DND-41 (cell line): ENCODE results near the gene SPATA46.

Source experiments
- ATAC-seq: fragments of 200-7000 bp; cut with Tn5 transposase; 3 replicates; pipeline ENCODE4 v1.9.1; 2021; ENCODE audit warnings: low read depth; ENCODE audit not compliant: insufficient read depth
- DNase-seq: peaks from one replicate; pipeline ENCODE4 v3.0.0-alpha.2; 2020
- H2AFZ ChIP-seq: 2 replicates; pipeline ENCODE4 v1.6.0; 2012; ENCODE audit warnings: low read depth, low read length
- H3K27ac ChIP-seq: 2 replicates; pipeline ENCODE4 v1.5.1; 2012; ENCODE audit warnings: low read length, inconsistent platforms
- H3K27me3 ChIP-seq: fragments of 200-600 bp; sonication (generic); 2 replicates; pipeline ENCODE4 v1.6.0; 2012; ENCODE audit warnings: low read length, mild to moderate bottlenecking, inconsistent platforms; ENCODE audit not compliant: insufficient read depth, poor library complexity
- H3K36me3 ChIP-seq: 2 replicates; pipeline ENCODE4 v1.5.1; 2012; ENCODE audit warnings: low read length, inconsistent platforms; ENCODE audit not compliant: insufficient read depth
- H3K4me1 ChIP-seq: 2 replicates; pipeline ENCODE4 v1.5.1; 2012; ENCODE audit warnings: mild to moderate bottlenecking, low read length; ENCODE audit not compliant: insufficient read depth
- H3K4me2 ChIP-seq: 2 replicates; pipeline ENCODE4 v1.6.0; 2012; ENCODE audit warnings: mild to moderate bottlenecking, moderate library complexity, low read length, inconsistent platforms; ENCODE audit not compliant: insufficient read depth
- H3K4me3 ChIP-seq, 2 experiments: fragments of 200-600 bp in 1 of 2; shearing (Covaris generic) in 1 of 2; 2 replicates each; pipeline ENCODE4 v1.5.1; 2012 to 2016; ENCODE audit warnings: inconsistent platforms in 2 of 2, low read length in 2 of 2, mild to moderate bottlenecking in 2 of 2, low read depth in 1 of 2, moderate library complexity in 1 of 2
- H3K79me2 ChIP-seq: 2 replicates; pipeline ENCODE4 v1.6.0; 2012; ENCODE audit warnings: low read length, inconsistent platforms; ENCODE audit not compliant: insufficient read depth
- H3K9ac ChIP-seq: 2 replicates; pipeline ENCODE4 v1.6.0; 2012; ENCODE audit warnings: low read depth, mild to moderate bottlenecking, inconsistent platforms, low read length, moderate library complexity
- H3K9me3 ChIP-seq: 2 replicates; pipeline ENCODE4 v1.5.1; 2012; ENCODE audit warnings: low read length, moderate library complexity, mild to moderate bottlenecking, inconsistent platforms; ENCODE audit not compliant: insufficient read depth, severe bottlenecking
- H4K20me1 ChIP-seq: 2 replicates; pipeline ENCODE4 v1.6.0; 2012; ENCODE audit warnings: low read length; ENCODE audit not compliant: insufficient read depth
- EZH2 ChIP-seq: IDR thresholded peaks from 3 replicates; pipeline ENCODE4 v1.6.1; 2012; ENCODE audit warnings: borderline replicate concordance, low read depth, mild to moderate bottlenecking, moderate library complexity, low read length, inconsistent platforms; ENCODE audit not compliant: severe bottlenecking
- TF ChIP-seq, protein P1 (sequence below): IDR thresholded peaks from 2 replicates; pipeline ENCODE4 v1.5.1; 2012; ENCODE audit warnings: borderline replicate concordance, low read length, moderate library complexity, mild to moderate bottlenecking; ENCODE audit not compliant: poor library complexity, severe bottlenecking; ENCODE audit errors: extremely low read depth

Gene SPATA46

DNA sequence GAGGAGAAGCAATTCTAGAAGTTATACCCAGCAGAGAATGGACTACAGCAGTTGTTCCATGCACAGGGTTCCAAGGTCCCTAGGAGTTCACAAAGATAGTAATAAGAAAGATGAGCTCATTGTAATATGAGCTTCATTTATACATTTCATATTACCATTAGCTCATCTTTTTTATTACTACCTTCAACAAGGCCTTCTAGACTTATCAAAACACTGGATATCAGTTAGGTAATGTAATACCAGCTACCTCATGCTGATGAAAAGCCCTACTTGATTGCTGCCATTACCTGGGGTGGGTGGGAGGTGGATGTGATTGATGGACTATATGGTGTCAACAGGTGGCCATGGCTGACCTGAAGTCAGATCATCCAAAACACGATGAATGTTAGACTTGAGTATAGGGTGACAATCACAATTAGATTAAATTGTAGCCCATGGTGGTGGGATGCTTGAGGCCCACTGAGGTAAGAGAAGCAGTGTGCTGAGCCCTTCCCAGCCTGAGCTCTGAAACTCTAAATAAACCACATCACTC lies 34.1 kb downstream of the SPATA46 start:
- Histone ChIP-seq H2AFZ (no peak overlapping the region), H3K9me3 (no peaks in the 10 kb centered on the region), H3K36me3 (no peaks in the 10 kb centered on the region), H3K4me3 (no peak overlapping the region), H3K27me3 (peaks cover 12% of the 10 kb centered on the region), H3K79me2 (no peaks in the 10 kb centered on the region), H3K9ac (no peak overlapping the region), H4K20me1 (no peaks in the 10 kb centered on the region), H3K4me2 (no peak overlapping the region), H3K4me1 (no peaks in the 10 kb centered on the region), H3K27ac (no peak overlapping the region)
- no peak for TF ChIP-seq EZH2
- TF ChIP-seq, protein P1, sequence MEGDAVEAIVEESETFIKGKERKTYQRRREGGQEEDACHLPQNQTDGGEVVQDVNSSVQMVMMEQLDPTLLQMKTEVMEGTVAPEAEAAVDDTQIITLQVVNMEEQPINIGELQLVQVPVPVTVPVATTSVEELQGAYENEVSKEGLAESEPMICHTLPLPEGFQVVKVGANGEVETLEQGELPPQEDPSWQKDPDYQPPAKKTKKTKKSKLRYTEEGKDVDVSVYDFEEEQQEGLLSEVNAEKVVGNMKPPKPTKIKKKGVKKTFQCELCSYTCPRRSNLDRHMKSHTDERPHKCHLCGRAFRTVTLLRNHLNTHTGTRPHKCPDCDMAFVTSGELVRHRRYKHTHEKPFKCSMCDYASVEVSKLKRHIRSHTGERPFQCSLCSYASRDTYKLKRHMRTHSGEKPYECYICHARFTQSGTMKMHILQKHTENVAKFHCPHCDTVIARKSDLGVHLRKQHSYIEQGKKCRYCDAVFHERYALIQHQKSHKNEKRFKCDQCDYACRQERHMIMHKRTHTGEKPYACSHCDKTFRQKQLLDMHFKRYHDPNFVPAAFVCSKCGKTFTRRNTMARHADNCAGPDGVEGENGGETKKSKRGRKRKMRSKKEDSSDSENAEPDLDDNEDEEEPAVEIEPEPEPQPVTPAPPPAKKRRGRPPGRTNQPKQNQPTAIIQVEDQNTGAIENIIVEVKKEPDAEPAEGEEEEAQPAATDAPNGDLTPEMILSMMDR: no peak
- ATAC-seq: no peak
- no peak for DNase-seq

DNA sequence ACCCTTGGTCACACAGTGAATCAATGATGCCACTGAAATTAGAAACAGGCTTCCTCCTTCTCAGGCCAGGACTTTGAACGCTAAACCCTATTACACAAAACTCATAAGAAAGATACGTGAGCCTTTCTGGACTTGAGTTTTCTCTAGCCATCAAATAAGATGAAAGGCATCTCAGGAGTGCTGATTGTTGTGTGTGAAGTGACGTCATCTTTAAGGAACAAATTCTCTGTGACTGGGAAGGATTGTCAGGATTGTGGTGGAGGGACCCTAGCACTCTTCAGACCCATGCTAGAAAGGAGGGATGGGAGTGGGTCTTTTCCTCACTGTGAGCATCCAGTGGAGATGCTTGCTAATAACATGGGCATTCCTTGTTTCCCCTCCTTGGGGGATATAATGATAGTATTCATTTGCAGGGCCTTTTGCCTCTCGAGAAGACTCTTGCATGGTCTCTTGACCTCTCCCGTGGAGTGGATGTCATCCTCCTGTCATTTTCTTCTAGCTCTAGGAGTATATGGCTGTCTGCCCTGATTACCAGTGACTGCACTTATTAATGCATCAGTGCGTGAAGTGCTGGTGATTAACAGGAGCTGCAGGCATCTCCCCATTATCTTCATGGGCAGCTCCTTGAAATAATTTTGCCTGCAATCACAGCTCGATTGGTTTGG lies 39.9 kb downstream of the SPATA46 start:
- H3K9ac ChIP-seq: no peak overlapping the region
- no peaks in the 10 kb centered on the region for H3K9me3 ChIP-seq
- no peaks in the 10 kb centered on the region for H4K20me1 ChIP-seq
- no peak overlapping the region for H3K27ac ChIP-seq
- no peaks in the 10 kb centered on the region for H3K4me1 ChIP-seq
- H3K36me3 ChIP-seq: no peaks in the 10 kb centered on the region
- H3K4me2 ChIP-seq: no peak overlapping the region
- no peak overlapping the region for H2AFZ ChIP-seq
- H3K27me3 ChIP-seq: peaks cover 15% of the 10 kb centered on the region
- no peak overlapping the region for H3K4me3 ChIP-seq
- DNase-seq (no peak), ATAC-seq (no peak)
- H3K79me2 ChIP-seq: no peaks in the 10 kb centered on the region
- TF ChIP-seq, protein P1: no peak
- TF ChIP-seq EZH2: no peak

DNA sequence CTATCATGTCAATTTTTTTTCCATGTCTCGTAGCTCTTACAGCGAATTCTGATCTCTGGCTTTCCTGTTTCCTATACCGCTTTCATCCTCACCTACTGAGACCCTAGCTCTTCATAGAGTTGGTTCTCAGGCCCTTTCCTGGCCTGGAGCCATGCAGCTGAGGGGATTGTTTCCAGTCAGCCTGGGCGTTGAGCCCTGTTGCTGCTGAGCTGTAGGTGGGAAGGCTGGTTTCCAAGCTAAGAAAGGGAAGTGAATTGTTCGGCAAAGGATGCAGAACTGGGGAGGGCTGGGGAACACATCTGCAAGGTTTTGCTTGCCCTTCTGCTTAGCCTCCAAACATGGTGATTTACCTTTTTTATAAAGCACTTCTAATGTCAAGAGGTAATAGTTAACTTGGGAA lies 41.5 kb downstream of the SPATA46 start:
- Histone ChIP-seq H3K9ac (no peak overlapping the region), H3K36me3 (no peaks in the 10 kb centered on the region), H3K4me2 (no peak overlapping the region), H3K9me3 (no peaks in the 10 kb centered on the region), H3K27me3 (peaks cover 19% of the 10 kb centered on the region), H4K20me1 (no peaks in the 10 kb centered on the region), H3K27ac (no peak overlapping the region), H3K4me1 (no peaks in the 10 kb centered on the region), H2AFZ (no peak overlapping the region), H3K4me3 (no peak overlapping the region), H3K79me2 (no peaks in the 10 kb centered on the region)
- TF ChIP-seq, protein P1: no peak
- TF ChIP-seq EZH2: no peak
- ATAC-seq (no peak), DNase-seq (no peak)
